Tibial artery (tissue), 4 donors: Measurements from ENCODE around the gene BRCA1.
A peak's percentile ranks its signal among the peaks of the same experiment; 100 is the strongest.
"Not testable (repeated sequence)": the region's sequence is repeated elsewhere in the genome, so short reads cannot be mapped to it uniquely, and the experiment has no call there.

Experiments used
- DNase-seq, 2 donors: peaks; one replicate each; pipeline ENCODE4 v3.0.0-alpha.2; 2019
- H3K27ac ChIP-seq, 2 donors: fragments of 200-600 bp; sonication (generic) in 1 of 2; 1 replicate in 1 of 2; 2 replicates in 1 of 2; pipeline ENCODE4 v1.5.1; 2018 to 2019; ENCODE audit warnings: mild to moderate bottlenecking in 1 of 2
- H3K27me3 ChIP-seq, 2 donors: fragments of 200-600 bp; sonication (generic) in 1 of 2; one replicate each; pipeline versions ENCODE4 v1.5.1 to v1.6.0; 2016 to 2019
- H3K36me3 ChIP-seq, 3 donors: fragments of 200-600 bp; sonication (generic) in 2 of 3; one replicate each; pipeline ENCODE4 v1.5.1; 2016 to 2019; ENCODE audit warnings: mild to moderate bottlenecking in 2 of 3
- H3K4me1 ChIP-seq, 4 donors: fragments of 200-600 bp; sonication (generic) in 2 of 4; 1 replicate in 3 of 4; 2 replicates in 1 of 4; pipeline ENCODE4 v1.5.1; 2016 to 2019
- H3K4me3 ChIP-seq, 2 donors: fragments of 200-600 bp; sonication (generic) in 1 of 2; 1 replicate in 1 of 2; 2 replicates in 1 of 2; pipeline ENCODE4 v1.5.1; 2018 to 2019; ENCODE audit warnings: mild to moderate bottlenecking in 2 of 2
- H3K9me3 ChIP-seq, 3 donors: fragments of 200-600 bp; sonication (generic) in 1 of 3; one replicate each; pipeline ENCODE4 v1.5.1; 2016 to 2019
- CTCF ChIP-seq, 2 experiments: fragments of 200-600 bp in 1 of 2; fragments of 450-650 bp in 1 of 2; IDR thresholded peaks; one replicate each; pipeline ENCODE4 v1.5.1; 2017 to 2019; ENCODE audit warnings: antibody characterized with exemption in 2 of 2, mild to moderate bottlenecking in 1 of 2, moderate library complexity in 1 of 2
- intact Hi-C: fragments of 100-400 bp; cut with DNase I; formaldehyde crosslinking; loops from one replicate; pipeline ENCODE4 v1.15.0; 2023; ENCODE audit warnings: low total_unique reads

Gene BRCA1

GRCh38 chr17:43169561-43170139 is 44.5 kb upstream of the BRCA1 start:
- intact Hi-C loops, result loop anchor here (5.0 kb wide), 1 partner anchor 42 kb away; the partner anchor contains the start of gene BRCA1
- DNase-seq, result peak; percentile 29 to 71
- H3K27me3 ChIP-seq, result no peaks in the 10 kb centered on the region
- peak overlapping the region; percentile 96 to 98 for H3K27ac ChIP-seq
- H3K4me1 ChIP-seq, result peaks cover 11 to 44% (median 35%) of the 10 kb centered on the region in 4 donors
- H3K9me3 ChIP-seq, result no peaks in the 10 kb centered on the region
- no peak for TF ChIP-seq CTCF (IDR thresholded peaks at IDR 0.05)
- H3K4me3 ChIP-seq, result peak overlapping the region; percentile 85 to 86
- peaks cover 0 to under 1% (median 0%) of the 10 kb centered on the region in 3 donors for H3K36me3 ChIP-seq

GRCh38 chr17:43165971-43166370 is 40.8 kb upstream of the BRCA1 start:
- Histone ChIP-seq H3K4me1 (peaks cover 0 to 15% (median 9%) of the 10 kb centered on the region in 4 donors), H3K36me3 (peaks cover 0 to 12% (median 0%) of the 10 kb centered on the region in 3 donors)
- DNase-seq, H3K27me3 ChIP-seq, H3K4me3 ChIP-seq, H3K27ac ChIP-seq, H3K9me3 ChIP-seq: not testable (repeated sequence)
- intact Hi-C loops, result loop anchor here (5.0 kb wide), 1 partner anchor 39 kb away; the partner anchor contains the start of gene BRCA1

- intact Hi-C loops, H3K4me3 ChIP-seq, H3K4me1 ChIP-seq, DNase-seq, H3K27me3 ChIP-seq, H3K27ac ChIP-seq, H3K9me3 ChIP-seq: not testable (repeated sequence)
- H3K36me3 ChIP-seq, result peaks cover 5 to 34% (median 5%) of the 10 kb centered on the region in 3 donors
These were observed 34.8 kb upstream of the BRCA1 start for GRCh38 chr17:43159957-43160356.

- H3K9me3 ChIP-seq, DNase-seq, H3K27ac ChIP-seq, intact Hi-C loops, H3K27me3 ChIP-seq, H3K4me3 ChIP-seq, H3K4me1 ChIP-seq: not testable (repeated sequence)
- peaks cover 5 to 31% (median 5%) of the 10 kb centered on the region in 3 donors for H3K36me3 ChIP-seq
These were observed 34.1 kb upstream of the BRCA1 start for GRCh38 chr17:43159232-43159631.

- Histone ChIP-seq H3K4me3 (no peak overlapping the region), H3K36me3 (peaks cover 5 to 24% (median 5%) of the 10 kb centered on the region in 3 donors), H3K4me1 (no peaks in the 10 kb centered on the region), H3K27ac (no peak overlapping the region), H3K9me3 (no peaks in the 10 kb centered on the region), H3K27me3 (no peaks in the 10 kb centered on the region)
- no peak for TF ChIP-seq CTCF (IDR thresholded peaks at IDR 0.05)
- DNase-seq, result no peak
- intact Hi-C loops, result no loop called here
These were observed 30.5 kb upstream of the BRCA1 start for GRCh38 chr17:43155666-43156065.

GRCh38 chr17:43153197-43153835 is 28.2 kb upstream of the BRCA1 start:
- H3K4me3 ChIP-seq, H3K27me3 ChIP-seq, DNase-seq, H3K4me1 ChIP-seq, intact Hi-C loops, H3K9me3 ChIP-seq, H3K27ac ChIP-seq: not testable (repeated sequence)
- peaks cover 5 to 26% (median 5%) of the 10 kb centered on the region in 3 donors for H3K36me3 ChIP-seq

GRCh38 chr17:43151880-43152456 is 26.8 kb upstream of the BRCA1 start:
- no peaks in the 10 kb centered on the region for H3K9me3 ChIP-seq
- intact Hi-C loops, result no loop called here
- no peak for DNase-seq
- H3K4me3 ChIP-seq, result no peak overlapping the region
- H3K27me3 ChIP-seq, result no peaks in the 10 kb centered on the region
- peaks cover 5 to 24% (median 5%) of the 10 kb centered on the region in 3 donors for H3K36me3 ChIP-seq
- TF ChIP-seq CTCF (IDR thresholded peaks at IDR 0.05), result no peak
- no peak overlapping the region for H3K27ac ChIP-seq
- H3K4me1 ChIP-seq, result no peaks in the 10 kb centered on the region
